OCI-LY7 (cell line): ENCODE results near the gene USP48.

Source experiments
- EZH2phosphoT487 ChIP-seq: fragments of 200-600 bp; sonication (generic); IDR thresholded peaks from 2 replicates; pipeline ENCODE4 v1.6.1; 2018; ENCODE audit warnings: low read depth, borderline replicate concordance, mild to moderate bottlenecking, mixed run types, antibody characterized with exemption, low read length, moderate library complexity, mixed read lengths
- TF ChIP-seq, protein P1 (sequence below): fragments of 200-600 bp; sonication (generic); conservative IDR thresholded peaks from 2 replicates; pipeline ENCODE4 v1.5.1; 2014; ENCODE audit warnings: mild to moderate bottlenecking, antibody characterized with exemption, low read length, moderate library complexity, mixed read lengths

DNA sequence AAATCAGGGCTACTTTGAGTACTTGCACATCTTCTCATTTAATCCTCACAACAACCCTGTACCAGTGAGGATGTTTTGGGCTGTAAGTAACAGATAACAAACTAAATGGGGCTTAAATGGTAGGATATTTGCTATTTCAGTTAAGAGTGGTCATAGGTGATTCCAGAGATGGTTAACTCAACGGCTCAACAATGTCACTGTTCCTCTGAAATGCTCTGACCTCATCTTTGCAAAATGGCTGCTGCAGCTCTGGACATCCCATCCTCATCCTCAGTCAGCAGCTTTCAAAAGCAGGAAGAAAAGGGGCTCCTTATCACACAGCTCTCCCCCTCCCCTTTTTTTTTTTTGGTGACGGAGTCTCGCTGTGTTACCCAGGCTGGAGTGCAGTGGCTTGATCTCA, 30.6 kb upstream of the USP48 start:
- TF ChIP-seq, protein P1, sequence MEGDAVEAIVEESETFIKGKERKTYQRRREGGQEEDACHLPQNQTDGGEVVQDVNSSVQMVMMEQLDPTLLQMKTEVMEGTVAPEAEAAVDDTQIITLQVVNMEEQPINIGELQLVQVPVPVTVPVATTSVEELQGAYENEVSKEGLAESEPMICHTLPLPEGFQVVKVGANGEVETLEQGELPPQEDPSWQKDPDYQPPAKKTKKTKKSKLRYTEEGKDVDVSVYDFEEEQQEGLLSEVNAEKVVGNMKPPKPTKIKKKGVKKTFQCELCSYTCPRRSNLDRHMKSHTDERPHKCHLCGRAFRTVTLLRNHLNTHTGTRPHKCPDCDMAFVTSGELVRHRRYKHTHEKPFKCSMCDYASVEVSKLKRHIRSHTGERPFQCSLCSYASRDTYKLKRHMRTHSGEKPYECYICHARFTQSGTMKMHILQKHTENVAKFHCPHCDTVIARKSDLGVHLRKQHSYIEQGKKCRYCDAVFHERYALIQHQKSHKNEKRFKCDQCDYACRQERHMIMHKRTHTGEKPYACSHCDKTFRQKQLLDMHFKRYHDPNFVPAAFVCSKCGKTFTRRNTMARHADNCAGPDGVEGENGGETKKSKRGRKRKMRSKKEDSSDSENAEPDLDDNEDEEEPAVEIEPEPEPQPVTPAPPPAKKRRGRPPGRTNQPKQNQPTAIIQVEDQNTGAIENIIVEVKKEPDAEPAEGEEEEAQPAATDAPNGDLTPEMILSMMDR: no peak
- no peak for TF ChIP-seq EZH2phosphoT487
